Neutrophil (primary cell): ENCODE results near the gene TAF12.
"Not testable (repeated sequence)": the region's sequence is repeated elsewhere in the genome, so short reads cannot be mapped to it uniquely, and the experiment has no call there.

ENCODE experiments used
- H3K27ac ChIP-seq: fragments of 200-600 bp; sonication (generic); 2 replicates; pipeline ENCODE4 v1.5.1; 2016; ENCODE audit warnings: mild to moderate bottlenecking, moderate library complexity
- H3K27me3 ChIP-seq: fragments of 200-600 bp; sonication (generic); 2 replicates; pipeline ENCODE4 v1.6.0; 2016; ENCODE audit warnings: mild to moderate bottlenecking
- H3K36me3 ChIP-seq: fragments of 200-600 bp; sonication (generic); 2 replicates; pipeline ENCODE4 v1.5.1; 2017
- H3K4me1 ChIP-seq, 2 experiments: fragments of 200-600 bp in 1 of 2; sonication (generic) in 1 of 2; 1 replicate in 1 of 2; 2 replicates in 1 of 2; pipeline versions ENCODE4 v1.5.1 to v1.6.1; 2013 to 2016; ENCODE audit warnings: low read depth in 1 of 2, low read length in 1 of 2, mild to moderate bottlenecking in 1 of 2, moderate library complexity in 1 of 2; ENCODE audit not compliant: control insufficient read depth in 1 of 2, insufficient read depth in 1 of 2
- H3K4me3 ChIP-seq, 2 experiments: fragments of 200-600 bp in 1 of 2; sonication (generic) in 1 of 2; 1 replicate in 1 of 2; 2 replicates in 1 of 2; pipeline ENCODE4 v1.5.1; 2013 to 2016; ENCODE audit warnings: low read depth in 1 of 2, low read length in 1 of 2, mild to moderate bottlenecking in 1 of 2, moderate library complexity in 1 of 2
- H3K9me3 ChIP-seq: fragments of 200-600 bp; sonication (generic); 2 replicates; pipeline ENCODE4 v1.5.1; 2016
- CTCF ChIP-seq: fragments of 200-600 bp; sonication (generic); IDR thresholded peaks from 2 replicates; pipeline ENCODE4 v1.5.1; 2016; ENCODE audit warnings: antibody characterized with exemption

TAF12 gene

GRCh38 chr1:28642847-28643635, at the start of gene TAF12:
Gene TAF12, minus strand, starts transcription at chr1:28643067. Its CDS starts 20,986 bp downstream, at chr1:28622081.
- H3K27ac ChIP-seq = peak within 1 kb of the TSS; percentile 96
- H3K4me1 ChIP-seq = peaks cover 41 to 46% of the 10 kb centered on the region in 2 experiments
- no peaks in the 10 kb centered on the region for H3K9me3 ChIP-seq
- H3K27me3 ChIP-seq = no peaks in the 10 kb centered on the region
- peak; percentile 66 for TF ChIP-seq CTCF
- peak within 1 kb of the TSS; percentile 84 to 95 for H3K4me3 ChIP-seq
- no peaks in the 10 kb centered on the region for H3K36me3 ChIP-seq

- H3K36me3 ChIP-seq = peaks cover 72% of the 10 kb centered on the region
- not testable (repeated sequence) for H3K9me3 ChIP-seq, H3K4me3 ChIP-seq, H3K27me3 ChIP-seq, H3K4me1 ChIP-seq, H3K27ac ChIP-seq
Measured at GRCh38 chr1:28691627-28692026, 48.8 kb upstream of the TAF12 start.

- no peak for TF ChIP-seq CTCF
- H3K4me1 ChIP-seq = no peaks in the 10 kb centered on the region
- H3K4me3 ChIP-seq = no peak overlapping the region
- no peaks in the 10 kb centered on the region for H3K9me3 ChIP-seq
- peaks cover 63% of the 10 kb centered on the region for H3K36me3 ChIP-seq
- H3K27ac ChIP-seq = no peak overlapping the region
- H3K27me3 ChIP-seq = no peaks in the 10 kb centered on the region
Measured at GRCh38 chr1:28684937-28685336, 42.1 kb upstream of the TAF12 start.

GRCh38 chr1:28682840-28683239, 40.0 kb upstream of the TAF12 start:
- H3K9me3 ChIP-seq = no peaks in the 10 kb centered on the region
- no peaks in the 10 kb centered on the region for H3K27me3 ChIP-seq
- H3K27ac ChIP-seq = no peak overlapping the region
- H3K4me3 ChIP-seq = no peak overlapping the region
- H3K4me1 ChIP-seq = no peaks in the 10 kb centered on the region
- no peak for TF ChIP-seq CTCF
- peaks cover 45% of the 10 kb centered on the region for H3K36me3 ChIP-seq

GRCh38 chr1:28680151-28680550, 37.3 kb upstream of the TAF12 start:
- Histone ChIP-seq H3K36me3 (peaks cover 33% of the 10 kb centered on the region), H3K4me3 (no peak overlapping the region), H3K27me3 (no peaks in the 10 kb centered on the region), H3K4me1 (no peaks in the 10 kb centered on the region), H3K9me3 (no peaks in the 10 kb centered on the region), H3K27ac (no peak overlapping the region)
- no peak for TF ChIP-seq CTCF

GRCh38 chr1:28675924-28676257, 33.0 kb upstream of the TAF12 start:
- no peak overlapping the region for H3K27ac ChIP-seq
- TF ChIP-seq CTCF = no peak
- H3K9me3 ChIP-seq = no peaks in the 10 kb centered on the region
- H3K4me3 ChIP-seq = no peak overlapping the region
- H3K36me3 ChIP-seq = peaks cover 2% of the 10 kb centered on the region
- no peaks in the 10 kb centered on the region for H3K27me3 ChIP-seq
- H3K4me1 ChIP-seq = no peaks in the 10 kb centered on the region

- H3K9me3 ChIP-seq, H3K27ac ChIP-seq, H3K27me3 ChIP-seq, H3K4me3 ChIP-seq, H3K36me3 ChIP-seq: not testable (repeated sequence)
- H3K4me1 ChIP-seq = peaks cover 18 to 21% of the 10 kb centered on the region in 2 experiments
Measured at GRCh38 chr1:28672971-28673370, 30.1 kb upstream of the TAF12 start.
